Measurements from ENCODE around the gene ZNF814.
"Not testable (repeated sequence)": the region's sequence is repeated elsewhere in the genome, so short reads cannot be mapped to it uniquely, and the experiment has no call there.

Gene ZNF814

DNA sequence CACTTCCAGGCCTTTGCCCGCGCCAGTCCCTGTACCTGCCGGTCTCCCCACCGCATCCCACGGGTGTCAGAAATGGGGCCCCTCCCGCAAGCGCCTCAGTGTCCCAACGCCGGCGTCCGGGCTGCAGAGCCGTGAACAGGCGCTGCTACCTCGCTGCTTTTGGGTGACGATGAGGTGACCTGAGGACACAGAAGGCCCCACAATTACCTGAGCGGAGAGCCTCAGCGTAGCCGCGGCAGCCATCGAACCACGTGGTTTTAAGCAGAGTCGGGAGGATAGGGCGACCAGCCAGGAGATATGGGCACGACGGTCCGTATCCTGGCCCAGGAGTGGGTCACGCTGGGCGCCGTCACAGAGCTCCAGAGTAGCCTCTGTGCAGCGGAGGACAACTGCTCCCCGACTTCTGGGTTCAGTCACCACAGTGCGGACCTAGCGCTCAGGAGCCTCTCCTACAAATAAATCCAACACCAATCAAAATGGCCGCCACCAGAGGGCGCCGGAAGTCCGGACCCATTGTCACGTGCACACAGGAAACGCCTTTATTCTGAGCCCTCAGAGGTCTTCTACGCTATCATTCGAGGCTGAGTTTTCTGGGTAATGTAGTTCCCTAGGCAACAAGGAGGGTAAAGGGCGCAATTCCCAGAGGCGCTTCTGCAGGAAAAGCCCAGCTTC lies at the start of gene ZNF814:
TSS of gene ZNF814 (minus strand) at position 478 of the 672 bp plus-strand sequence. CDS start at position 243, 235 bp downstream.
- DNase-seq, result no peak

DNA sequence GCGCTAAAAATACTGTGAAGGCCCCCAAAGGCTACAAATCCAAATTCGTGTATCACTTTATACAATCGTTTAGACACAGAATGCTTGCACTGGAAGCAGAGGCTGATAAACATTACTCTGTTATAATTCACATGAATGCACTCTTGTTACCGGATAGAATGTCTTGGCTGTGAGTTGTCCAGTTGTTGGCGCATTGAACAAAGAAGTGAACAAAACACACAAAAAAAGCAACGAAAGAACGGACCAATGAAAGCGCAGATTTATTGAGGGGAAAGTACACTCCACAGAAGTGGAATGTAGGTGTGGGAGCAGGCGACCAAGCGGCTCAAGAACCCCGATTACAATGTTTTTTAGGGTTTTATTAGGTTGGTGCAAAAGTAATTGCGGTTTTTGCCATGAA lies 46.9 kb upstream of the ZNF814 start:
- no peak for DNase-seq

DNA sequence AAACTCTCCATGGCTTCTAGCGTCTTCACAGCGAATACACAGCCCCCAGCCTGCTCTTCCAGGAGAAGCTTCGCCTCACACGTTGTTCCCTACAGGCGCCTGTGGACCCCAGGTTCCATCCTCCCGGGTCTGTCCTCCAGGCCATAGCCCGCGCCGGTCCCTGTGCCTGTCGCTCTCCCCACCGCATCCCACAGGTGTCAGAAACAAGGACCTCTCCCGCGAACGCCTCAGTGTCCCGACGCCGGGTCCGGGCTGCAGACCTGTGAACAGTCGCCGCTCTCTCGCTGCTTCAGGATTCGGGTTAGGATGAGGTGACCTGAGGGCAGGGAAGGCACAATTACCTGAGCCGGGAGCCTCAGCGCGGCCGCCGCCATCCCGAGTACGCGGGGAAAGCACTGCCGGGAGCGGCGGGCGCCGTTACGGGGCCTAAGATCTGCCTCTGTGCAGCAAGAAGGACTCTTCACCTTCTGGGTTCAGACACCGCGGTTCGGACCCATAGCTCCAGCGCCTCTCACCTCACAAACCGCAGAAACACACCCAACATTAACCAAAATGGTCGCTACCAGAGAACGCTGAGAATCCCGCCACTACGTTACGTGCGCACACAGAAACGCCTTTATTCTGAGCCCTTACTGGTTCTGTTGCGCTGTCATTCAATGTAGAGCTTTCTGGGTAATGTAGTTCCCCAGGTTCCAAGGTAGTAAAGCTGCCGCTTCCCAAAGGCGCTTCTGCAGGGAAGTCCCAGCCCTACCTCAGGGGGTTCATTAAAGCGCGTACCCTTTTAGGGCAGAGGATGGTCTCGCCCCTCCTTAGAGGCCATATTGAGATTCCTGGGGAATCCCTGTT lies 46.2 kb upstream of the ZNF814 start, which contains the start of gene ZNF418:
TSS of gene ZNF418 (minus strand) at position 583 of the 846 bp plus-strand sequence. CDS start 1,580 bp downstream, outside the sequence.
- DNase-seq, result peak; percentile 90

DNA sequence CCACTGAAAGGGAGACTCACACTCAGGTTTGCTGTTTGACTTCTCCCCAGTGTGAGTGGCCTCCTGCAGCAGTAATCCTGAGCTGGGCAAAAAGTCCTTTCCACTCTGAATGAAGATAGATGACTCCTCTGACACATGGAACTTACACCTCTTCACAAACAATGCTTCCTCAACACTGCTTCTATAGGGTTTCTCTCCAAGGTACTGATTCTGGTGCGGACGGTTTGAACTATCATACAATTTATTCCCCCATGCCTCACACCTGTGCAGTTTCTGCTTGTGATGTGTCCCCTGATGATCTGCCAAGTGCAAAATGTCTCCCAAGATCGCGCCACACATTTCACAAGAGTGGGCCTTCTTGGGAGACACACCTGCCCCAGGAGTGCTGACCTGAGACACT lies 38.8 kb upstream of the ZNF814 start:
- DNase-seq, result no peak

DNA sequence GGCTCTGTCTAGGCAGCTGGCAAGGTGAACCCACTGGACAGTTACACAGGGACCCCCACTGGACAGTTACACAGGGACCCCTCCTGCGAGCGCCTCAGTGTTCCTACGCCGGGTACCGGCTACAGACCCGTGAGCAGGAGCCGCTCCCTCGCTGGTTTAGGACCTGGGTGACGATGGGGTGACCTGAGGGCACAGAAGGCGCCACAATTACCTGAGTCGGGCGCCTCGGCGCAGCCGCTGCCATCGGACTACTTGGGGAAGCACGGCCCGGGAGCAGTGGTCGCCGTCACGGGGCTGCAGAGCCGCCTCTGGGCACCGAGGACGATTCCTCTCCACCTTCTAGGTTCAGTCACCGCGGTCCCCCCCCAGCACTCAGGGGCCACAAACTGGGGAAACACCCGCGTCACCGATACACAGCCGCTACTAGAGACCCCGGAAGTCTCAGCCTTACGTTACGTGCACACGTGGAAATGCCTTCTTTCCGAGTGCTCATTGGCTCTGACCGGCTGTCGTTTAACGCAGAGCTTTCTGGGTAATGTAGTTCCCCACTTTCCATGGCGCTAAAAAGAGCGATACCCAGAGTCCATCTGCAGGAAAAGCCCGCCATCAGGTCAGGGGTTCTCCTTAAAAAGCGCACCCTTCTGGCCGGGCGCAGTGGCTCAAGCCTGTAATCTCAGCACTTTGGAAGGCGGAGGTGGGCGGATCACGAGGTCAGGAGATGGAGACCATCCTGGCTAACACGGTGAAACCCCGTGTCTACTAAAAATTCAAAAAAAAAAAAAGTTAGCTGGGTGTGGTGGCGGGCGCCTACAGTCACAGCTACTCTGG lies 27.5 kb upstream of the ZNF814 start, which contains the start of gene ZNF417:
TSS of gene ZNF417 (minus strand) at position 425 of the 828 bp plus-strand sequence. CDS start at position 244, 181 bp downstream.
- peak; percentile 97 for DNase-seq

DNA sequence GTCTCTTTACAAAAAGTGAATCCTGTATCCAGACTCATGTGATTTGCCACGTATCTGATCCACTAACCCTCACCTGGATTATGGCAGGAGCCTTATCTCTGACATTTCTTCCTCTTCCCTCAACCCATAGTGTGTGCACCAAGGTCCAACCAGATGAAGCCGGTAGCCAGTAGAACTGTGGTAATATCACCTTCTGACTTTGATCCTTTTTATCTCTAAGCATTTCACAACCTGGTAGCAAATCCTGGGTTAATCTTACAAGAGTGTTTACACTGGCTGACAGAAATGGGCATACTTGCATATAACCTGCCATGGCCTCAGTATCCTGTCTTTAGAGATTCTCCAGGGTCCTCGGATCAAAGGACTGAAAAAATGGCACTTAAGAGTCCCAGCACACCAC lies 25.7 kb upstream of the ZNF814 start:
- no peak for DNase-seq

DNA sequence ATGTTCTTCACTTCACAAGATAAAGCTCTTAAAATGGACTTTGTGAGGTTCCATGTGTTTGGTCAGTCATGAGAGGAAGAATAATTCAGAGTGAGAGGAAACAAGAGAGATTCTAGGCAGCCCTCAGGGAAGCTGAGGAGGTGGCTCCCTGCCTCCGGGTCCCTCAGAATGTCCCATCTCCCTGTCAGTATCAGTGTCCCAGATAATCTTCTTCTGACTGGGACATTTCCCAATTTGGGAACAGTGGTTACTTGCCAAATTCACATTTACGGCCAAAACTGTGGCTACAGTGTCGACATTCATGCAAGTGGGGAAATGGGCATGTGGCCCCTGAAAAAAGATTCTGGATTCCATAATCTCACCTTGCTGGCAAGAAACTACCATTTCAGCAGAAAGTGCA lies 18.6 kb upstream of the ZNF814 start:
- no peak for DNase-seq

DNA sequence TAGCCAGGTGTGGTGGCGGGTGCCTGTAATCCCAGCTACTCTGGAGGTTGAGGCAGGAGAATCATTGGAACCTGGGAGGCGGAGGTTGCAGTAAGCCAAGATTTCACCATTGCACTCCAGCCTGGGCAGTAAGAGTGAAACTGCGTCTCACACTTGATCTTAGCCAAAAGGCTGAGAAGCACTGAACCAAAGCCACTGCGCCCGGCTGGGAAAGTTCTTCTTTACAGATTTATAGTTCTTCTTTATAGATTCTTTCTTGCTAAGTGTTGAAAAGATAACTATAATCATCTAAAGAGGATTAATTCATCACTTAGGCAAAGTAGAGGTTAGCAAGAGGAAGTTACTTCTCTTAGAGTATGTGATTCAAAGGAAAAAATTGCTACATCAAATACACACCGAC lies 16.4 kb upstream of the ZNF814 start:
- DNase-seq, result no peak

DNA sequence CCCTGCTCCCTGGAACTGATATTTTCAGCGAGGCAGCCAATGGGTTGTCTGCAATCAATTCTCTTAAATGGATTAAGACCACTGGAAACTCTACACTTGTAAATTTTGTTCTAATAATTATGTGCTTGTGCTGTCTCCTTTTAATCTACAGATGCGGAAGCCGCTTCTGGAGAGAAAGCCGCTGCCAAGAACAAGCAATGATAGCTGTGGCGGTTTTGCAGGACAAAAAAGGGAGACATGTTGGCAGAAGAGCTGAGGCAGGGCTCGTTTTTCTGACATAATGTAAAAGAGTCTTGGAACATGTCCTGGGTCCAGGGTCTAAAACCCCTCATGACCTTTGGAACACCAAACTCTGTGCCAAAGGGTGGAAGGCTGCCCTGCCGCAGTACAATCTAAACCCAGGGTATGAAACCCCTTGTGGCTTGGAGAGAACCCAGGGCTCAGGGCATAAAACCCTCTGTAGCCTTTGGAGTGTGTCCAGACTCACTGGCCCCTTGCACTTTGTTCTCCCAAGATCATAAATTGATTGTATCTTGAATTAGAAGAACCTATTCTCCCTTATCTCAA lies 14.9 kb upstream of the ZNF814 start:
- DNase-seq, result no peak

DNA sequence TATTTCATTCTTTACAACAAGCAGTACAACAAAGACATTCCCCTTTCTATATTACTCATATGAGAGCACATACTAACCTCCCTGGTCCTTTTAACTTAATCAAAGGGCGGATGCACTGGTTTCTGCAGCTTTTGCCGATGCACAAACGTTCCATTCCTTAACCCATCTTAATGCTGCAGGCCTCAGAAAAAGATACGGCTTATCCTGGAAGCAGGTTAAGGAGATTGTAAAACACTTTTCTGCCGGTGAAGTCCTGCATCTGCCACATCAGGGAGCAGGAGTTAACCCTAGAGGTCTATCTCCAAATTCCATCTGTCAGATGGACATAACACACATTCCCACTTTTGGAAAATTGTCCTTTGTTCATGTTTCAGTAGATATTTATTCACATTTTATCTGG lies 11.5 kb upstream of the ZNF814 start:
- DNase-seq, result no peak

DNA sequence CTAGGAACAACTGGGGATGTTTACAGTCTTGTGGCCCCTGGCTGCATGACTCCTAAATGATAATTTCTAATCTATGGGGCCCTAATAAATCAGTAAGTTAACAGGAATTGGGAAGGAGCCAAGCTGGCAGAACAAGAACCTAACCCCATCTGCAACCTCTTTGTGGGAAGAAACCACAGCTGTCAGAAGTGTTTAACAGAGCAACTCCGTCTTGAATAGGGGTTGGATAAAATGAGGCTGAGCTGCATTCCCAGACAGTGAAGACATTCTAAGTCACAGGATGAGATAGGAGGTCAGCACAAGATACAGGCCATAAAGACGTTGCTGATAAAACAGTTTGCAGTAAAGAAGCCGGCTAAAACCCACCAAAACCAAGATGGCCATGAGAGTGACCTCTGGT lies 1.9 kb upstream of the ZNF814 start:
- not testable (repeated sequence) for DNase-seq

DNA sequence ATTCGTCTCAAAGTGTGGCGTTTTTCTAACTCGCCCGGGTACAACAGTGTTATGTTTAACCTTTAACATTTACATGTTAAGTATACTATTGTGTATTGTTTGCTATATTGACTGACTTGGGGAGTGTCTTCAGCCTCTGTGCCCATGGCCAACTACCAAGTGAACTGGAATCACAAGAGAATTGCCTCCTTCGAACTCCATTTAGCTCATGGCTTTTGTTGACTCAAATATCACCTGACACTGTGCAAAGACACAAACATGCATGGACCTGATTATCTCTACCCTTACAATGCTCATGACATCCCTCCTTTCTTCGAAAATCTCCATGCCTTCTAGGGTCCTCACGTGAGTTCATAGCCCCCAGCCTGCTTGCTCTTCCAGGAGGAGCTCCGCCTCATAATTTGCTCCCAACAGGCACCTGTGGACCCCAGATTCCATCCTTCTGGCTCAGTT lies 704 bp downstream of the ZNF814 start:
- no peak for DNase-seq

DNA sequence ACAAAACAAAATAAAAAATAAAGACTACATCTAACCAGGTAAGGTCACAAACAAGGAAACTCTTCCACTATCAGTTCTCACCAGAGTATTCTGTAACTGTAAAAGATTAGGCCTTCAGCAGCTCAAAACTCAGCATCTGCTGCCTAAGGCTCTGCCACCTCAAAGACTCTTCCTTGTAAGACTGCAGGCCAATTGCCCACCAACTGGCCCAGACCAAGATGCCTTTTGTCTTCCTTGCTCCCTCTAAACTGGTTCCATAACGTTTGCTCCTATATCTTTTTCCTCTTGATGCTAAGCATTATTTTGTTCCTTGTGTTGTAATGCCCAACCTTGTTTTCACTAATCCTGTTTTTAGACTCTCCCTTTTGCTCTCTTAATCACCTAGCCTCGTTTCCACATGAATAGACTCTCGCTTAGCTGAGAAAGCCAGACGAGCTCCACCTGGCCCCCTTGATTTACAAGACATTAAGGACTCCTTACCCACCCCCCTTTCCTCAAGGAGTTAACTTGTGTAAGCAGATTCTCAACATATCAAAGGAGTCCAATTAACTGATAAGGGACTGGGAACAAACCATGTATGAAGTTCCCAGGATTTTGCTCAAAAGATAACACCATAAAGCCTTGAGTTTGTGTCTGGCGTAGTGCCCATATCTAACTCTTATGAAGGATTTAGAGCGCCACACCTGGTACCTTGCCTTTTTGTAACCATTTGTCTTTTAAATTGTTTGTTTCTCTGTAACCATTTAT lies 1.5 kb downstream of the ZNF814 start:
- peak; percentile 20 for DNase-seq

DNA sequence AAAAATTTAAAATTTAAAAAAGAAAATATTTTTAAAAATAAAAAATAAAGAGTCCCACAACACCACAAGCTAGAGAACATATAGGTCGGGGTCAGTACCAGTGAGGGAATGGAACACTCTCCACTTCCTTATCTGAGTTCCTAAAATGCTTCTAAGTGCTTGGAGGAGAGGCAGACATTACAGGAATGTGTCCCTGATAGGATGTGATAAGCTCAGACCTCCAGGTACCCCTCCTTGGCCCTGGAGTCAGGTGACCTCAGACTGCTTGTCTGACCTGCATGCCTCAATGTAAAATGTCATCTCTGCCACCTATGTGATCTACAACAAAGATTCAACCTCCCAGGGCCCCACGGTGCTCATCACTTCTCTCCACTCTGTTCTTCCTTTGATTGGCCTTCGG lies 2.8 kb downstream of the ZNF814 start:
- no peak for DNase-seq

DNA sequence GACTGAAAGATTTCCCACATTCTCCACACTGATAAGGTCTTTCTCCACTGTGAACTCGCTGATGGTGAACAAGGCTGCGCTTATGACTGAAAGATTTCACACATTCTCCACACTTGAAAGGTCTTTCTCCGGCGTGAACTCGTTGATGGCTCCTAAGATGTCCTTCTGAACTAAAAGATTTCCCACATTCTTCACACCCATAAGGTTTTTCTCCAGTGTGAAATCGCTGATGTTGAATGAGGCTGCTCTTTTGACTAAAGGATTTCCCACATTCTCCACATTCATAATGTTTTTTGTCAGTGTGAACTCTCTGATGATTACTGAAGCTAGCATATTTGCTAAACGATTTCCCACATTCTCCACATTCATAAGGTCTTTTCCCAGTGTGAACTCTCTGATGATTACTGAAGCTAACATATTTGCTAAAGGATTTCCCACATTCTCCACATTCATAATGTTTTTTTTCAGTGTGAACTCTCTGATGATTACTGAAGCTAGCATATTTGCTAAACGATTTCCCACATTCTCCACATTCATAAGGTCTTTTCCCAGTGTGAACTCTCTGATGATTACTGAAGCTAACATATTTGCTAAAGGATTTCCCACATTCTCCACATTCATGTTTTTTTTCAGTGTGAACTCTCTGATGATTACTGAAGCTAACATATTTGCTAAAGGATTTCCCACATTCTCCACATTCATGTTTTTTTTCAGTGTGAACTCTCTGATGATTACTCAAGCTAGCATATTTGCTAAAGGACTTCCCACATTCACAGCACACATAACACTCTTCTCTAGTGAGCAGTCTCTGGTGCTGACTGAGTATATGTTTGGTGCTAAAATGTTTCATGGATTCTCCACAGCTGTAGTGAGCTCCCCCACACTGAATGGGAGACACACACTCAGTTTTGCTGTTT lies 14.7 kb downstream of the ZNF814 start:
- DNase-seq, result not testable (repeated sequence)

DNA sequence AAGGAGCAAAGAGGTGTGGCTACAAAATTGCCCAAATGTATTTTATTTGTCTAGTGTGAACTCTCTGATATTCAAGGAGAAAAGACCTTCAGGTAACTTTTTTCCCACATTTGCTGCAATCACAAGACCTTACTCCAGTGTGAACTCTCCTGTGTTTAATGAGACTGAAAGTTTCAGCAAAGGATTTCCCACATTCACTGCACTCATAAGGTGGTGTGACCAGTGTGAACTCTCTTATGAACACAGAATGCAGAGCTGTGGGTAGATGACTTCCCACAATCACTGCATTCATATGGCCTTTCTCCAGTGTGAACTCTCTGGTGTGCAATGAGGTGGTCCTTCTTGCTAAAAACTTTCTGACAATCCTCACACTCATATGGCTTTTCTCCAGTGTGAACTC lies 16.4 kb downstream of the ZNF814 start:
- no peak for DNase-seq

DNA sequence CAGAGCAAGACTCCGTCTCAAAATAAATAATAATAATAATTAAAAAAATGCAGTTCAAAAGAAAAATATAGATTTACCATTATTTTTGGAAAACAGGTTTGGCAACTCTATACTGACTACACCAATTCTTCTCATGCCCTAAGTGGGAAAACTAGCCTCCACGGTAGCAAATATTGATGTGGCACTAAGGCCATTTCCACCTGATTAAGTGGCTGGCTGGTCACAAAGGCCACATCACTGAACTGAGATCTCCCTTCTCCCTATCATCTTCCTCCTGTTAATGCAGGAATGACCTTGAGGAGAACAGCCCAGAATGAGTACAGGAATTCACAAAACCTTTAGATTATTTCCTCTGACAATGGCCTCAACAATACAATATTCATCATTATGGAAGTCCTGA lies 18.6 kb downstream of the ZNF814 start:
- DNase-seq, result no peak

DNA sequence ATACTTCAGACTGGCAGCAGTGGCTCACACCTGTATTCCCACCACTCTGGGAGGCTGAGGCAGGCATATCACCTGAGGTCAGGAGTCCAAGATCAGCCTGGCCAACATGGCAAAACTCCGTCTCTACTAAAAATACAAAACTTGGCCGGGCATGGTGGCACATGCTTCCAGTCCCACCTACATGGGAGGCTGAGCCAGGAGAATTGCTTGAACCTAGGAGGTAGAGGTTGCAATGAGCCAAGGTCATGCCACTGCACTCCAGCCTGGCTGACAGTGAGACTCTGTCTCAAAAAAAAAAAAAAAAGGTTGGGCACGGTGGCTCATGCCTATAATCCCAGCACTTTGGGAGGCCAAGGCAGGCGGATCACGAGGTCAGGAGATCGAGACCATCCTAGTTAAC lies 19.2 kb downstream of the ZNF814 start:
- not testable (repeated sequence) for DNase-seq

DNA sequence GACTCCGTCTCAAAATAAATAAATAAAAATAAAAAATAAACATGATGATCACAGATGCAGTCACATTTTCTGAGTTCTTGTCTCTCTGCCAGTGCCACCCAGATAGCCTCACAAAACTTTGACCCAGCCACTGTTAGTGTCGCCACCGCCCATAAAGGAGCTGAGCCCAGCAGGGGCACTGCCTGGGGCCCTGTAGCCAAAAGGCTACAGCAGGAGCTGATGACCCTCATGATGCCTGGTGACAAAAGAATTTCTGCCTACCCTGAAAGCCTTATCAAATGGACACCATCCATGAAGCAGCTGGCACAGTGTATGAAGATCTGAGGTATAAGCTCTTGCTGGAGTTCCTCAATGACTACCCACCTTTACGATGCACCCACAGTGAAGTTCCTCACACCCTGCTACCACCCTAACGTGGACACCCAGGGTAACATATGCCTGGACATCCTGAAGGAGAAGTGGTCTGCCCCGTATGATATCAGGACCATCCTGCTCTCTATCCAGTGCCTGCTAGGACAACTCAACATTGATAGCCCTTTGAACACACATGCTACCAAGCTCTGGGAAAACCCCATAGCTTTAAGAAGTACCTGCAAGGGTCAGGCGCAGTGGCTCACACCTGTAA lies 20.9 kb downstream of the ZNF814 start:
- no peak for DNase-seq

DNA sequence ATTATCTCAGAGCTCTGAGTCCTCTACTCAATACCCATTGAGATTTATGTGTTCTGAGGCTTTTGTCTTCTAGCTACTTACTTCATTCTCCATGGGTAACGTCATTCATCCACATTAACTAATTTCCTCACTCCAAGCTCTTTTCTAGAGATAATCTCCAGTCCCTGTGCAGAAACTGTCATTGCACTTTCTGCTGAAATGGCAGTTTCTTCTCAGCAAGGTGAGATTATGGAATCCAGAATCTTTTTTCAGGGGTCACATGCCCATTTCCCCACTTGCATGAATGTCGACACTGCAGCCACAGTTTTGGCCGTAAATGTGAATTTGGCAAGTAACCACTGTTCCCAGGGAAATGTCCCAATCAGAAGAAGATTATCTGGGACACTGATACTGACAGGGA lies 26.5 kb downstream of the ZNF814 start:
- DNase-seq, result not testable (repeated sequence)

All from NCI-H2171 treated with DMSO at 0.1 percent for 48 hours (cell line).